Endothelial cell of umbilical vein (primary cell): ENCODE results near the gene PPFIA2. TPM values are rescaled to one million over a fixed set of nuclear protein-coding genes. Genes with fewer than 3 reads are reported as not detected.

Source experiments
- BruUV-seq: library from RNA; stranded (reverse); fragments of 400-500 nt; replicated peaks from 2 replicates; lab custom pipeline; 2021; lab: Mats Ljungman, UMichigan
- CTCF ChIA-PET: fragments of 300-600, 350-600 bp; sonication (Branson Sonifier 250); formaldehyde crosslinking; loops from one replicate; lab custom pipeline; 2021; ENCODE audit warnings: antibody characterized with exemption, inconsistent platforms; lab: Charles Lee
- POLR2A ChIA-PET: fragments of 300-600, 350-600 bp; sonication (Branson Sonifier 250); formaldehyde crosslinking; loops from one replicate; lab custom pipeline; 2021; ENCODE audit warnings: antibody characterized with exemption, inconsistent platforms; lab: Charles Lee
- DNase-seq: peaks from one replicate; pipeline ENCODE4 v3.0.0-alpha.2; 2011; ENCODE audit warnings: low read depth, low spot score
- FAIRE-seq: peaks from 2 replicates; lab custom pipeline; 2011; peaks lifted over from hg19 to GRCh38; lab: Jason Lieb, UNC
- H2AFZ ChIP-seq: 2 replicates; pipeline ENCODE4 v1.6.0; 2012; ENCODE audit warnings: low read depth, low read length, control low read depth, inconsistent platforms
- H3K27ac ChIP-seq: 2 replicates; pipeline ENCODE4 v1.5.1; 2011; ENCODE audit warnings: low read depth, mild to moderate bottlenecking, control low read depth, low read length, moderate library complexity; ENCODE audit not compliant: insufficient read depth
- H3K27me3 ChIP-seq, 2 experiments: 2 replicates each; pipeline versions ENCODE4 v1.6.0 to v1.6.1; 2011; ENCODE audit warnings: low read length in 2 of 2, mixed read lengths in 1 of 2; ENCODE audit not compliant: control insufficient read depth in 2 of 2, insufficient read depth in 2 of 2
- H3K36me3 ChIP-seq, 2 experiments: 2 replicates in 1 of 2; 3 replicates in 1 of 2; pipeline ENCODE4 v1.5.1; 2011; ENCODE audit warnings: low read length in 2 of 2, mild to moderate bottlenecking in 1 of 2, moderate library complexity in 1 of 2; ENCODE audit not compliant: control insufficient read depth in 2 of 2, insufficient read depth in 2 of 2; ENCODE audit errors: extremely low read depth in 1 of 2
- H3K4me1 ChIP-seq: 3 replicates; pipeline ENCODE4 v1.5.1; 2011; ENCODE audit warnings: mild to moderate bottlenecking, low read length; ENCODE audit not compliant: control insufficient read depth, insufficient read depth; ENCODE audit errors: extremely low read depth
- H3K4me2 ChIP-seq: 2 replicates; pipeline ENCODE4 v1.6.1; 2011; ENCODE audit warnings: low read length, control low read depth, mixed read lengths; ENCODE audit not compliant: insufficient read depth
- H3K4me3 ChIP-seq, 3 experiments: fragments of 200-600 bp in 1 of 3; sonication (generic), shearing (Covaris generic) in 1 of 3; replicated peaks in 1 of 3; 2 replicates each; pipeline ENCODE4 v1.5.1; 2011 to 2016; ENCODE audit warnings: control low read depth in 3 of 3, low read length in 3 of 3, mild to moderate bottlenecking in 2 of 3, inconsistent platforms in 1 of 3, low read depth in 1 of 3, moderate library complexity in 1 of 3; ENCODE audit not compliant: insufficient read depth in 1 of 3
- H3K79me2 ChIP-seq: 2 replicates; pipeline ENCODE4 v1.6.0; 2012; ENCODE audit warnings: low read length, inconsistent platforms; ENCODE audit not compliant: control insufficient read depth, insufficient read depth
- H3K9ac ChIP-seq: replicated peaks from 2 replicates; pipeline ENCODE3; 2011; ENCODE audit warnings: low read length, control low read depth; ENCODE audit not compliant: insufficient read depth; ENCODE audit errors: extremely low read depth
- H3K9me1 ChIP-seq: replicated peaks from 3 replicates; pipeline ENCODE4 v1.6.0; 2011; ENCODE audit warnings: mild to moderate bottlenecking, low read length; ENCODE audit not compliant: control insufficient read depth, insufficient read depth; ENCODE audit errors: extremely low read depth
- H3K9me3 ChIP-seq: replicated peaks from 2 replicates; pipeline ENCODE4 v1.5.1; 2012; ENCODE audit warnings: low read length, inconsistent platforms; ENCODE audit not compliant: control insufficient read depth, insufficient read depth
- H4K20me1 ChIP-seq: replicated peaks from 2 replicates; pipeline ENCODE3; 2011; ENCODE audit warnings: mild to moderate bottlenecking, low read length; ENCODE audit not compliant: control insufficient read depth, insufficient read depth; ENCODE audit errors: extremely low read depth
- CTCF ChIP-seq, 2 donors: IDR thresholded peaks; 1 replicate in 1 of 2; 2 replicates in 1 of 2; pipeline ENCODE4 v1.5.1; 2011; ENCODE audit warnings: low read length in 2 of 2, mild to moderate bottlenecking in 2 of 2, moderate library complexity in 2 of 2, control low read depth in 1 of 2, inconsistent platforms in 1 of 2, low read depth in 1 of 2; ENCODE audit not compliant: insufficient read depth in 1 of 2; ENCODE audit errors: extremely low read depth in 1 of 2
- EZH2 ChIP-seq: IDR thresholded peaks from 2 replicates; pipeline ENCODE4 v1.6.1; 2012; ENCODE audit warnings: borderline replicate concordance, low read depth, mild to moderate bottlenecking, moderate library complexity, low read length, inconsistent platforms; ENCODE audit not compliant: severe bottlenecking
- FOS ChIP-seq: IDR thresholded peaks from 2 replicates; pipeline ENCODE4 v1.6.1; 2011; ENCODE audit warnings: mild to moderate bottlenecking, low read length, moderate library complexity, borderline replicate concordance; ENCODE audit not compliant: insufficient read depth
- GATA2 ChIP-seq: IDR thresholded peaks from 2 replicates; pipeline ENCODE4 v1.7.0; 2011; ENCODE audit warnings: low read depth, mild to moderate bottlenecking, moderate library complexity, mixed read lengths, low read length; ENCODE audit not compliant: insufficient read length, insufficient read depth
- JUN ChIP-seq: IDR thresholded peaks from 2 replicates; pipeline ENCODE4 v1.6.1; 2011; ENCODE audit warnings: borderline replicate concordance, low read depth; ENCODE audit not compliant: insufficient read length, insufficient read depth
- MAX ChIP-seq: IDR thresholded peaks from 2 replicates; pipeline ENCODE4 v1.6.1; 2011; ENCODE audit not compliant: insufficient read depth, insufficient read length
- MYC ChIP-seq: IDR thresholded peaks from one replicate; pipeline ENCODE4 v1.6.1; 2011; ENCODE audit warnings: mild to moderate bottlenecking, low read depth, low read length
- POLR2A ChIP-seq: IDR thresholded peaks from 2 replicates; pipeline ENCODE4 v1.6.1; 2012; ENCODE audit warnings: low read depth, mild to moderate bottlenecking, control low read depth, low read length
- POLR2AphosphoS5 ChIP-seq: IDR thresholded peaks from 2 replicates; pipeline ENCODE4 v1.6.1; 2012; ENCODE audit warnings: low read depth, mild to moderate bottlenecking, control low read depth, low read length, moderate library complexity; ENCODE audit not compliant: insufficient read depth
- dilution Hi-C: fragments of 300-500 bp; cut with MboI; formaldehyde crosslinking; loops from one replicate; pipeline ENCODE4 v1.15.0; 2019; ENCODE audit warnings: low sequenced_read_pairs; ENCODE audit not compliant: extremely low pct_ligation_motif_present
- intact Hi-C: fragments of 100-400 bp; cut with micrococcal nuclease; formaldehyde crosslinking; loops from one replicate; pipeline ENCODE4 v1.10.0; 2022
- polyA plus RNA-seq, 4 experiments: library from polyadenylated mRNA; depleted of rRNA in 3 of 4; stranded (reverse) in 3 of 4; unstranded in 1 of 4; fragments of >200 nt; gene quantifications; 2 replicates each; pipeline versions ENCODE4 v1.2.1 to v1.2.3, GENCODE V29; 2011 to 2012; ENCODE audit warnings: missing spikeins in 1 of 4
- total RNA-seq: library from RNA; stranded (reverse); gene quantifications from 2 replicates; pipeline ENCODE4 v1.2.3, GENCODE V29; 2021

The PPFIA2 gene
- total and polyA plus RNA-seq, 2 donors (not counting 3 experiments of a cell fraction or from before 2014, with no cell fraction given): not detected

GRCh38 chr12:81400024-81400423 is 359.1 kb downstream of the PPFIA2 start:
- no peak overlapping the region for H3K9ac ChIP-seq
- H3K9me1 ChIP-seq: no peaks in the 10 kb centered on the region
- no peak overlapping the region for H2AFZ ChIP-seq
- no peaks in the 10 kb centered on the region for H4K20me1 ChIP-seq
- H3K9me3 ChIP-seq: no peaks in the 10 kb centered on the region
- H3K27ac ChIP-seq: no peak overlapping the region
- no peak overlapping the region for H3K4me2 ChIP-seq
- intact Hi-C loops: no loop called here
- no peaks in the 10 kb centered on the region for H3K79me2 ChIP-seq
- ChIA-PET CTCF (no interaction called here), POLR2A (no interaction called here)
- no peak for DNase-seq
- no peak for FAIRE-seq
- no peaks in the 10 kb centered on the region for H3K4me1 ChIP-seq
- no TSS peak for BruUV-seq
- H3K27me3 ChIP-seq: no peaks in the 10 kb centered on the region
- H3K4me3 ChIP-seq: no peak overlapping the region
- dilution Hi-C loops: no loop called here
- TF ChIP-seq JUN: no peak
- no peak for TF ChIP-seq POLR2AphosphoS5
- TF ChIP-seq CTCF (IDR thresholded peaks at IDR 0.05; ENCODE audit: extremely low read depth in 1 of 2, insufficient read depth in 1 of 2, low read depth in 1 of 2, low read length in 2 of 2): no peak
- no peak for TF ChIP-seq MAX
- TF ChIP-seq MYC: no peak
- no peak for TF ChIP-seq EZH2
- no peak for TF ChIP-seq GATA2
- no peak for TF ChIP-seq FOS
- TF ChIP-seq POLR2A: no peak
- H3K36me3 ChIP-seq: no peaks in the 10 kb centered on the region
